ENCODE measurements around the gene CDK16.

- TF ChIP-seq CTCF (IDR thresholded peaks at IDR 0.05) (no peak), ZFX (IDR thresholded peaks at IDR 0.05; ENCODE audit: borderline replicate concordance) (no peak)
Observed at GRCh38 chrX:47209508-47210238, 8.8 kb upstream of the CDK16 start.
